PFSK-1 (cell line): ENCODE measurements around the gene ZBTB25.

Experiments
- FOXP2 ChIP-seq: optimal IDR thresholded peaks from 2 replicates; pipeline ENCODE3; 2011; ENCODE audit warnings: borderline replicate concordance, control low read depth, inconsistent platforms; ENCODE audit not compliant: insufficient read depth; ENCODE audit errors: extremely low read length, extremely low read depth
- POLR2AphosphoS5 ChIP-seq: IDR thresholded peaks from 2 replicates; pipeline ENCODE4 v1.6.1; 2012; ENCODE audit warnings: low read depth, mild to moderate bottlenecking, control low read depth, low read length, moderate library complexity
- REST ChIP-seq, 2 experiments: IDR thresholded peaks; 2 replicates each; pipeline versions ENCODE4 v1.6.1 to v1.8.0; 2011 to 2012; ENCODE audit warnings: low read depth in 2 of 2, low read length in 2 of 2, control low read depth in 1 of 2, inconsistent platforms in 1 of 2, mild to moderate bottlenecking in 1 of 2, moderate library complexity in 1 of 2; ENCODE audit not compliant: insufficient read depth in 1 of 2
- SIN3A ChIP-seq: IDR thresholded peaks from 2 replicates; pipeline ENCODE4 v1.6.1; 2012; ENCODE audit warnings: mild to moderate bottlenecking, low read length, moderate library complexity, borderline replicate concordance; ENCODE audit not compliant: insufficient read depth
- TAF1 ChIP-seq: IDR thresholded peaks from 2 replicates; pipeline ENCODE4 v1.6.1; 2012; ENCODE audit warnings: low read length, control low read depth, borderline replicate concordance; ENCODE audit not compliant: insufficient read depth

ZBTB25 gene

GRCh38 chr14:64410084-64410774, 93.4 kb downstream of the ZBTB25 start:
- TF ChIP-seq REST (IDR thresholded peaks at IDR 0.05; ENCODE audit: insufficient read depth in 1 of 2, low read depth in 2 of 2, low read length in 2 of 2): no peak
- TF ChIP-seq TAF1: no peak
- TF ChIP-seq POLR2AphosphoS5: no peak
- no peak for TF ChIP-seq FOXP2
- no peak for TF ChIP-seq SIN3A

DNA sequence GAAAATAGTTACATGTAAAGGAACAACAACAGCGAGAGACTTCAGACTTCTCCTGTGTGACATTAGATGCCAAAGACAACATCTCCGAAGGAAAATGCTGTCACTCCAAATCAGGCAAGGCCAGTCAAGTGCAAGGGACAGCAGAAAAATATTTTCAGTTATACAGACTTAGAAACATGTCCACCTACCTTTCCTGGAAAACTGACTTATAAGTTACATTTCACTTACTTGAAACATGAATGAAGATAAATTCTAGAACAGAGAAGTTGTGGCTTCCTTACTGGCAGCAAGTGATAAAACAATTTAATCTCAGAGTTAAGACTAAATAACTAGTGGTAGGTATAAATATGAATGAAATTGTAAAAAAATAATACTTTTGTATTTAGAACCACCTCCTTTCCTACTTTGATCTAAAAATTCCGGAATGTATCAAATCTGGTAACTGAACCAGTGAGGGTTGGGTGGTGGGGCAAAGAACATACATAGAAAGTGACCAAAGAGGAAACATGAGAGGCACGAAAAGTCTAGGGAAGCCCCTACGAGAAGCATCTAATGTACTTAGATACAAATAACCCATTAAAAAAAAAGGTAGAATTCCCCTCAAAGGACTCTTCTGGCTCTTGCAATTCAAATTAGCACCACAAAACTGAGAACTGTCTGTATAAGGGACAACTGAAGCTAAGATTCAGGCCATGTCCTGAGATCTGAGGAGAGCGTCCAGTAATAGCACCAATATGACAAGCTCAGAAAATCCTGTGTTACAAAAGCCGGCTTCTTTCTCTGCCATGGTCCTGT, 94.3 kb downstream of the ZBTB25 start:
- TF ChIP-seq FOXP2 (no peak), TAF1 (no peak), REST (IDR thresholded peaks at IDR 0.05; ENCODE audit: insufficient read depth in 1 of 2, low read depth in 2 of 2, low read length in 2 of 2) (no peak), SIN3A (no peak), POLR2AphosphoS5 (no peak)

DNA sequence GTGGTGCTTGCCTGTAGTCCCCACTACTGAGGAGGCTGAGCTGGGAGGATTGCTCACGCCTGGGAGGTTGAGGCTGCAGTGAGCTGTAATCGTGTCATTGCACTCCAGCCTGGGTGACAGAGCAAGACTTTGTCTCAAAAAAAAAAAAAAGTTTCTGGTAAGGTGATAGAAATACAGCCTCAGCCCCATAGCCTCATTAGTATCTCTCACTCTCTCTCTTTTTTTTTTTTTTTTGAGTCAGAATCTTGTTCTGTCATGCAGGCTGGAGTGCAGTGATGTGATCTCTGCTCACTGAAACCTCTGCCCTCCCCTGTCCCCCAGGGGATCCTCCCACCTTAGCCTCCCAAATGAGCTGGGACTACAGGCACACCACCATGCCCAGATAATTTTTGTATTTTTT, 96.3 kb downstream of the ZBTB25 start:
- TF ChIP-seq FOXP2: no peak
- no peak for TF ChIP-seq REST (IDR thresholded peaks at IDR 0.05; ENCODE audit: insufficient read depth in 1 of 2, low read depth in 2 of 2, low read length in 2 of 2)
- TF ChIP-seq TAF1: no peak
- TF ChIP-seq POLR2AphosphoS5: no peak
- TF ChIP-seq SIN3A: no peak

DNA sequence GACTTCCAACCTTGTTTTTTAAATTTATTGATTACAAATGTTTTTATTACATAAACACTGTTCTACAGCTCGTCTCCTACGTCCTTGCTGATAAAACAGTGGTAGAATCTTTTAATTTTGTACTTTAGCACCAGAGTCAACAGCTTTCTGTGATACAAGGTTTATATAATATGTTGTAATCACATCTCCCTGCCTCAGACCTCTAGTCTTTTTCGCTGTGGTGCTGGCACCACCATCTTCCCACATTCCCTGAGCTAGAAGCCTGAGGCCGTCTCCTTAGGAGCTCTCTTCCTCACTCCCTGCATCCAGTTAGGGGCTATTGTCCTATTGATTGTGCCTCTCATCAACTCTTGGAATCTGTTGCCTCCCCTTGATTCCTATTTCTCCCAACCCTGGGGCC, 98.3 kb downstream of the ZBTB25 start:
- TF ChIP-seq POLR2AphosphoS5 (no peak), FOXP2 (no peak), TAF1 (no peak), SIN3A (no peak), REST (IDR thresholded peaks at IDR 0.05; ENCODE audit: insufficient read depth in 1 of 2, low read depth in 2 of 2, low read length in 2 of 2) (no peak)
